Measurements from ENCODE around the gene KIRREL3.

Gene KIRREL3

DNA sequence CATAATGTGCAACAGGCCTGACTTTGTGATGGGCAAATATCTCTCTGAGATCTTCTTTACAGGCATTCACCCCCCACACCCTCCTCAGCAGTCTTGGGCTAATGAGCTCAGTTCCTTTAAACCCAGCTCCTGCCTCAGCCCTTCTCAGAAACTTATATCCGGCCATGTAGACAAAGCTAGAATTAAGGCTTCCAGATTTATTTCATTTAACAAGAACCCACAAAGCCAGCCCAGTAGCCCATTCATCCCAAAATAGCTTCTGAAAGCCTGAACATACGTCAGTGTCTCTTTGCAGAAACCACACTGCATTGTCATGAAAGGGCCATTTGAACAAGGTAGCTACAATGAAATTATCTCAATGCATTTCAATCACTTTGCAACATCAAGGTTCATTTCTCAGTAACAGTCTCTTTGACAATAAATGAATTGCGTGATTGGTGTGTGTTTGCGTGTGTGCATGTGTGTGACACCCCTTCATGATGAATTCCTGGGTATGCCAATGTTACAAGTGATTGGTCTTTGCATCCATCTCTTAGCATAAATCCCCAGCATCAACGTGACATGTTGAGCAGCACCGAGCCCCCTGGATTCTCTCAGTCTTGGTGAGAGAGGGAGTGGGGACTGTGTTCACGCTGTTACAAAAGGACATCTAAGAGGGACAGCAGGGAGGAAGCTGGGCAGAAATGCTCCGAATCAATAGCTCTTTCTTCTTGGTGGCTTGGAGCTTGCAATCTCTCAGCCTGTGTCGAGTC, 299.6 kb downstream of the KIRREL3 start:
- no peak for DNase-seq

DNA sequence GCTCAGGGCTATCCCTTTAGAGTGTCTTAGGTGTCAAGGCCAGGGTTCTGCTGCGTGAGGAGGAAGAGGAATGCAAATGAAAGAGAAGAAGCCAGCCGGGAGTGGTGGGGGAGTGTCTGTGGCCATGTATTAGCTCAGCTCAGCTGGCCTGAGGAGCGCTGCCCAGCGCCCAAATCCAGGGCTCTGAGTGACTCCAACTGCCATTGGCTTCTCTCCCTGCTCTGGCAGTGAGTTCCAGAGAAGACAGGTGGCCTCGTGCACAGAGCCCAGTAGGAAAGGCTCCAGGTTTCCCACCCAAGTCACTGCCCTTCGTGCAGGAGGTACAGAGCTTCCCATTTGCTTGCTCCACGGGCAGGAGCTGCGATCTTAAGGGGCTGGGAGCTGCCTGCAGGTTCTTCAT, 302.0 kb downstream of the KIRREL3 start:
- DNase-seq = no peak

DNA sequence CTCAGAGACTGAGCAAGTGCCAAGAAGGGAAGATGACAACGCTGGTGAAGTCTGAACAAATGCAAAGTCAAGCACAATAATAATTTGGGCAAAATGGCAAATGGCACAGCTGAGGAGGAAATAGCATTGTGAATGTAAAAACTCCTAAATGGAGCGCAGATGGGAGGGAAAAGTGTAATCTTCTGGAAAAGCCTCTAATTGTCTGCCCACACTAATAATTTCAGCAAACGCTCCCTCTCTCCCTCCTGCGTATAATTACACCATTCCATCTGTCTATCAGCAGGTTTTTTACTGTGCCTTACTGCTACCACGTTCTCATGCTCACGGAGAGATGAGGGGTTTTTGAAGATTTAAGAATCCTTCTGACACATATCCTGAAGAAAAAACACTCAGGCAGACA, 302.6 kb downstream of the KIRREL3 start:
- DNase-seq = no peak

DNA sequence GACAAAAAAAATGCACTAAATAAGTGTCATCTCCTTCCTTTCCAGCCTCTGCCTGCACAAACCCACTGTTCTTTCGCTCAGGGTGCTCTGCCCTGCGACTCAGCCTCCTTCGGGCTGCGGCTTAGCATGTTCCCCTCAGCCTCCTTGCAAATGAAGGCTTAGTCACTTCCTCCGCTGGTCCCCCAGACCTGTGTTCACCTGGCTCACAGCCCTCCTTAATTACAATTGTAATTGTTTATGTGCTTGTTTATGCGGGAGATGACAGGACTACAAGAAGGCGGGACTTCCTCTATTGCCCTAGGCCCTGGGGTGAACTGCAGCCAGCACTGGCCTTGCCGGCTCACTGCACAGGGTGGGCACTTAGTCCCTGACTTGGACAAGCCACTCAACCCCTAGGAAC, 303.6 kb downstream of the KIRREL3 start:
- DNase-seq = no peak

DNA sequence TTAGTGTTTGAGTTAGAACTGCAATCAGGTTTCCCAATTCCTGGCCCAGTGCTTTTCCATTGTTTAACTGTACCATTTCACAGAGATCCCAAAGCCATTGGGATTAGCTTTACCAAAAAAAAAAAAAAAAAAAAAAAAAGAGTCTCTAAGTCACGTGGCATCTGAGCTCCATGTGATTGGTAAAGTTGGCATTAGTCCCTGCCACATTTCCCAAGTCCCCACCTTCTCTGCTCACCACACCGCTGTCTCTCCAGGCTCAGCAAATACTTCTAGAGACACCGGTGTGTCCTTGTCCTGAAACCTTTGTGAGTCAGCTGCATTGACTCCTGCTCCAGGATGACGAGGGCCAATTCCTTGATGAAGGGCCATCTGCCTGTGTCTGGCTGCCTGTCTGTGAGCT, 305.3 kb downstream of the KIRREL3 start:
- no peak for DNase-seq

DNA sequence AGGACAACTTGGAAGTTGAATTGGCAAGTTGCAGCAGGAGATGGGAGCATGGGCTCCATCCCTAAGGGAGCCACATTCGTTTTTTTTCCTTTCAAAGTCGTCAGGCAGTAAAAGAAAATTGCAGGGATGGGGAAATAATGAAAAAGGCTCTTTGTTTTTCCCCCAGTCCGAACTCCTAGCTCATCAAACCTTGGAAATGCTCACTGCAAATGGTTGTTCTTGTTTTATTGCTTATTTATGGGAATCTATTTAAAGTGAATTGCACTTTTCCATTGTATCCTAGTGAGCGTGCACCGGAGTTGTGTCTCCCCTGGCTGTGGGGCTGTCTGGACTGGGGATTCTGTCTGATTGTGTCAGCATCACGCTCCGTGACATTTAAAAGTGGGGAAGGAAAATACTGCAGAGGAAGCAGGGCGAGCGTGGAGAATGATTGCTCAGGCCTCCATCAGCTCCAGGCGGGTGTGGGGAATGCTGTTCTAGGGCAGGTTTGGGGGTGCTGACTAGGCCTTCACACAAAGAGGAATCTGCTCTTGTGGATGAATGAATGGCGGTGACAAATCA, 306.4 kb downstream of the KIRREL3 start:
- DNase-seq = no peak

DNA sequence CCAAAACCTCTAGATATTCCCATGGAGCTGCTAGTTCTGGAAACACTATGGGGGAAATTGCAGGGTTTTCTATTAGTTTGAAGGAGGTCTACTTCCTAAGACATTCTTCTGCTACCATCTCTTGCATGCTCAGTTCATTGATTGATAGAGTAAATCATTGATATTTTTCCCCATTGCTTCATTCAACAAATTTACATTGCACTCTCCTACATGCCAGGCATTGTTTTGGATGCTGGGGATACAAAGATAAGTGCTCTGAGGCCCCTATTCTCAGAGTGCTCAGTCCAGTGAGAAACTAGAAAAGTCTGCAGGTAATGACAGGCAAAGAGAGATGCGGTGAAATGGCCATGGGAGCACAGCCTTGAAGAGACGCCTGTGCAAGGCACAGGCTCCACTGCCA, 313.1 kb downstream of the KIRREL3 start:
- no peak for DNase-seq

DNA sequence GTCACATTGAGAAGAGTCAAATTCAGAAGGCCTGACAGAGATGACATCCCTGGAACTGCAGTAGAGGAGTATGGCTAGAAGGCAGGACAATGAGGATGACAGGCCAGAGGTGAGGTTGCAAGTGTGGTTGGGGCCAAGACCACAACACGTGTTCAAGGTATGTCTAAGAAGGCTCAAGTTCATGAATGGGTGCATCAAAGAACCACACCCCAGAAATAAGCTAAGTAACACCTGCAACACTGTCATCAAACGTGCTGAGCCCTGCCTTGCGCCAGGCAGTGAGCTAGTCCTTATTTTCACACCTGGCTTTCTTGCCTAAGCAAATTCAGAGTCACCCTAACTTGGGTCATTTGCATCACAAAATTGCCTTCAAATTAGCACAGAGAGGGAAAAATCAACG, 313.6 kb downstream of the KIRREL3 start:
- no peak for DNase-seq

DNA sequence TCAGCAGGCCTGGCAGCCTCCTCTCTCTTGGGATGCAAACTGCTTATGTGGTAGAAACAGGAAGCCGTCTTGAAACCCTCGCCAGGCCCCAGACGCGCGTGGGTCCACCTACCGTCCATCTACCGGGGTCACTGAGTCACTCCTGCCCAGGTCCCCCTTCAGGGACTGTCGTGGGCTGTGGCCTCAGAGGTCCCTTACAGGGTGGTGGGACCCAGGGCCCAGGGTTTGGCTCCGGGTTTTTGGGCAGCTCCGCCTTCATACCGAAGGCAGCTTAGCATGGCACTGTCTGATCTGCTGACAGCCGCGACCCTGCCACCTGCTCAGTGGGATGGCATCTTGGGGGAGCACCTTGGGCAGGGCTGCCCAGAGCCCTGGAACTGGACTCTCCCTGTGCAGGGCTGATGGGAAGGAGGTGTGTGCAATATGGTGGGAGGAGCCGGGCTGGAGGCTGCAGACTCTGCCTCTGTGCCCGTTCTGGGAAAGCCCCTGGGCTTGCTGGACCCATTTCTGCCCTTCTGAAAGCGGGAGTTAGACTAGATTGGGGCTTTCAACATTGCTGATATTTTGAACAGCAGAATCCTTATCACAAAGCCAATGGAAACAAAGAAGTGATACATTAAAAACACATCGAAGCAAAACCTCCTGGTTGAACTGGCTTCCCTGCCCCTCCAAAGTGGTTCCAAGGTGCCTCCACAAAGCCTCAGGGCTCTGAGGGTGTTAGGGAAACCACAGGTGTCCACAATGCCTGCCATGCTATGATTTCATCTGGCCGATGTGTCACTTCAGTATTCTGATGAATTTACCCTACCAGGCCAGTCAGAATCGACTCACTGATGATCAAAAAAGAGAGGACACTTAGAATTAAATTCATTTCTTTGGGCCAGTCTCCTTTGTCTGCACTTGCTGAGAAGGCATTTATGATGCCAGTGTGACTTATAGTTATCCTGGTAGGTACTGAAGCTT, 316.5 kb downstream of the KIRREL3 start:
- DNase-seq = no peak

DNA sequence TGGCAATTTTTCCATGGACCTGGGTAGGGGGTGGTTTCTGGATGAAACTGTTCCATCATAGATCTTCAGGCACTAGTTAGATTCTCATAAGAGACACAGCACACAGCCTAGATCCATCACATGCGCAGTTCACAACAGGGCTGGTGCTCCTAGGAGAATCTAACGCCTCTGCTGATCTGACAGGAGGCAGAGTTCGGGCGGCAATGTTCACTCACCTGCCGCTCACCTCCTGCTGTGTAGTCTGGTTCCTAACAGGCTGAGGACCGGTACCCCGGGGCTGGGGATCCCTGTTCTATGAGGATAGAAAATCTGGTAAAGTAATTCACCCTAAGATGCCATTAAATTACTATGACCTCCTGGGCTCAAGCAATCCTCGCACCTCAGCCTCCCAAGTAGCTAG, 318.0 kb downstream of the KIRREL3 start:
- DNase-seq = no peak

DNA sequence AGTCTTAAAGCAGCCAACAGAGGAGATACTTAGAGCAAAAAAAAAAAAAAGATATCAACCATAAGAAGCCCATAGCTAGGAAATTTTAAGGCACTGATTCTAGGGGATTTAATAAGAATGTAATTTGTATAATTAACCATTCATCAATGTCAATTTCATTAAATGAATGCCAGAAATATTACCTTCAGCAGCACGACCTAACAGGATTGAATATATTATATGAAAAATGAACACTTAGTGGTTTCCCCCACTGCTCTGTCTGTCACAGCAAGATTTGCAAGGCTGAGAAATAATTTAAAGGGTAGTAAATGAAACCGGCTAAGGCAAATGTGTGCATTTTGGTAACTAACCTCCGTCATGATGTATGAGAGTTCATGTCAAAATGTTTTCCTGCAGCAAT, 319.9 kb downstream of the KIRREL3 start:
- no peak for DNase-seq

DNA sequence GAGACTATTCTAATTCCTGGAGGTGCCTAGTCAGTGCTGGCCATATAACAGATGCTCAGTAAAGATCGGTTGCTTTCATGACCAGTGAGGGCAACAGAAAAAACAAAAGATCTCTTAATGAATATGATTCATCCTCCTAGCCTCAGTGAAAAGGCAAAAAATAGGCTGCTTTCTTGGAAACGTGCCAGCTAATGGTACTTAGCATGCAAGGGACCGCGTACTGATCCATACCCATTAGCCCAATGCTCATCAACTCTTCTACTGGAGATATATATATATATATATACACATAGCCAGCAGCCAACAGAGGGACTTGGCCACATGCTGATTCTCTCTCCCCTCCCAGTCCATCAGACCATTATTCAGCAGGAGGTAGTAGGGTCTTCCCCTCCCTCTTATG, 320.4 kb downstream of the KIRREL3 start:
- DNase-seq = no peak

DNA sequence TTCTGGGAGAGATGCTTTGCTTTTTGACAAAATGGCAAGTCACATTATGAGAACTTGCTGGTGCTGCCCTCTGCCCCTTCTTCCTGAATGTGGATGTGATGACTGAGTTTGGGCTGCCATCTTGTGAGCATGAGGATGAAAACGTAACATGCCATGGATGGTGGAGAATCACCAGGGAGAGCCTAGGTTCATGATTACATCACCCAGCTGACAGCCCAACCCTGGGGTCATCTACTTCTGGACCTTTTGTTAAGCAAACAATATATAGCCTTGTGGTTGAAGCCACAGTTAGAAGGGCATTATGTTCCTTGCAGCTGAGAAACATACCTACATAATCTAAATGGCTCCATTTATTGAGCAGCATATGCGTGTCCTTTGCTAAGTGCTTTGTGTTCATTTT, 321.5 kb downstream of the KIRREL3 start:
- DNase-seq = no peak

DNA sequence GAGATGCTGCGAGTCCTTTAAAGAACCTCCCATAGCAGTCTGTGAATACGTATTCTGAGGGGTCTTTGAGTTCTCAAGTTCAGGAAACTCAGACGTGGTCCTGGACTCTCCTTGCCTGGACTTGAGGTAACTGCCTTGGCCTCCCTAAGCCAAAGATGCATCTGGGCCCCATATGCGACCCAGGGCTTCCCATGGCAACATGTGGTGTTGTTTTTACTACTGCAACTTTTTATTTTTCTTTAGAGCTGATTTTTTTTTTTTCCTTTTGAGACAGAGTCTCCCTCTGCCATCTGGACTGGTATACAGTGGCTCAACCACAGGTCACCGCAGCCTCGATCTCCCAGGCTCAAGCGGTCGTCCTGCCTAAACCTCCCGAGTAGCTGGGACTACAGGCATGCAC, 324.0 kb downstream of the KIRREL3 start:
- DNase-seq = no peak

DNA sequence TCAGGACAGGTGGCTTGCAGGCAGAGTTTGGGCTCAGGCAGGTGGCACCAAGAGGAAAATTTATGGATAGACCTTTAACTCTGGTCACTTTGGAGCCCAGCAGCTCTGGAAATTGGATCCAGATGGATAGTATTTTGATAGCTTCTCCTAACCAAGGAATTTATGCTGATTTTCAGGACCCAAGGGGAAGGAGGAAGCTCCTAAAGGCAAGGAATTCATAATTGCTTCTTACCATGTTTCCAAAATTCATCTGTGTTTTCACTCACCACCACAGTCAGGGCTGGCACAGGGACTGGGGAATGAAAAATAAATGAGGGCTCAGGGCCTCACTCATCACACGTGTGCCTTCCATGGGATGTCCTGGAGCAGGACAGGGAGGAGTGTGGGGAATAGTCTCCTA, 327.3 kb downstream of the KIRREL3 start:
- no peak for DNase-seq

DNA sequence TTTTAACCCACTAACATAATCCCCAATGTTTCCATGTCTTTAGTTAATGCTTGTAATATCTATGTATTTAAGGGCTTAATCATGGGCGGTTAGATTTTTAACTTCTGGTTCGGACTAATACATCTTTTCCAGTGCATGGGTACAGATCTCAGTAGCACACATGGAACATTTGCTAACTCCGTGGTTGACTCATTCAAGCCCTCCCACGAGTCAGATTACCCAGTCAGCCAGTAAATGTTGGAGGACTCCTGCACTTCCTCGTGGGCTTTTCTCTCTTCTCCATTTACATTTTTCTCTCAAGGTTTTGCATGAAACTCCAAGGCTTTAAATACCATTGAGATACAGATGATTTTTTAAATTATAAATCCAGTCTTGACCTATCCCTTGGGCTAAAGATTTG, 331.2 kb downstream of the KIRREL3 start:
- no peak for DNase-seq

DNA sequence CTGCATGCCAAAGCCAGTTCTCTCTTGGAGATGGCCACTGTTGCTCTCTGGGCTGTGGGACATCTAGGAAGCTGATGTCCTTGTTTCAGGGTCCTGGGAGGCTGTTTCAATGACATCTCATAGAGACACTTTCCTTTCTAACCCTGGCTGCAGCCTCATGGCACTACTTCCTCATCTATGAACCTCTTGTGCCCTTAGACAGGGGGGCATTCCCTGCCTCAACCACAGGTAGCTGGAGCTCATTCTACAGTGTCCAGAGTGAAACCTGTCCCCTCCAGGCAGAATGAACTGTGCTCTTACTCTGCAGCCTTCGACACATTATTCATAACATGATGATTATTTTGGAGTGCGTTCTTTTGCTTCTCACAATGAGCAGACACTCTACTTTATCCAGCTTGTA, 335.9 kb downstream of the KIRREL3 start:
- DNase-seq = no peak

DNA sequence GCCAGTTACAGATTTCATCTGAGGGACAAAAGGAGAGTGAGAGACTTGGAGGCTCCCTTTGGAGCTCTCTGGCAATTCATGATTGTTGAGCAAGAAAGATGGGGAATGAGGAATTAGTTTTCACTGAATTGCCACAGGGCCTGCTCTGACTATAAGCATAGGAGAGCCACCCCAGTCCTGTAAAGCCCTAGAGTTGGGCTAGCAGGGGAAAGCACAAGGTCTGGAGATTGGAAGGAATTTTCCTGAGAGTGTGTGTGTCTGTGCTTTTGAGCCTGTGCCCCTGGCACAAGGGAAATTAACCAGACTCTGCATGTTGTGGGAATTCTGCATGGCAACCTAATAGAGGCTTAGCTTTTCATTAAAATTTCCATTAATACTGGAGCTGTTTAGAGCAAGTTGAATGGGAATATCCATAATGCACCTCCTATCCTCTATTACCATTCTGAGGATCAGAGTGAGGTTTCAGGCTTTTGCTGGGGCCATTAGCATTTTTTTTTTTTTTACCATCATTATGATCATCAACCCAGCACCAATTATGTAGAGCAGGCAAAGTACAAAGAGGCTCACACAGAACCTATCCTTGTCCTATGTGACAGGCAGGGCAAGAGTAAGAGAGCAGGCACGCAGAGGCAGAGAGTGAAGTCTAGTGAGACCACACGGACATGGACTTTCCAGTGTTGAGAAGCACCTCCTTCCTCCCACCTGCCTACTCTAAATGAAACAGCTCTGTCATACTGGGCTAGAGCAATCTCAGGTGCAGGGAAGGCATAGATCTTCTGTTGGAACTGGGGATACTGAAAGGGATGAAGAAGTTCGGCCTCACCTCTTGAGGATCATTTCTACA, 336.6 kb downstream of the KIRREL3 start:
- DNase-seq = no peak

DNA sequence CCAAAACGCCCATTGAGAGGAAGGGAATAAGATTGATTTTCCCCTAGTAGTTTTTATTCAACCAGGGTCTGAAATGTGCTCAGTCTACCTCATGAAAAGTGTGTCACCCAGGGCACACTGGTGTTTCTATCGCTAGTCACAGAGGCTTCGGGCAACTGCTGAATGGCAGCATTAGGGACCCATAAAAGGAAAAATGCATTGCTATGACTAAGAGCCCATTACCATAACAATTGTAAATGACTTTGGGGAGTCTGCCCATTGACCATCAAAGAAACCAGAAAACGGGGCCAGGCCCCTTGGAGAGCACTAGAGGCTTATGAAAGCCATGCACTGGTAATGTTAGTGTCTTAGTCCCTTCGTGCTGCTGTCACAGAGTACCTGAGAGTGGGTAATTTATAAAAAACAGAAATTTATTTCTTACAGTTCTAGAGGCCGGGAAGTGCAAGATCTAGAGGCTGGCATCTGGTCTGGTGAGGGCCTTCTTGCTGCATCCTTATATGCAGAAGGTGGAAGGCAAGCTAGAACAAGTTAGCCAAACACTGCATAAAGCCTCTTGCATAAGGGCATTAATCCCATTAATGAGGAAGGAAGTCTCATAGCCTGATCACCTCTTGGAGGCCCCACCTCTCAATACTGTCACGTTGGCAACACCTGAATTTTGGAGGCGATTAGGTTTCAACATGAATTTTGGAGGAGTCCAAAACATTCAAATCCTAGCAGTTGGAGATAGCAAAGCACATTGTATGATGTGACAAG, 338.4 kb downstream of the KIRREL3 start:
- no peak for DNase-seq

DNA sequence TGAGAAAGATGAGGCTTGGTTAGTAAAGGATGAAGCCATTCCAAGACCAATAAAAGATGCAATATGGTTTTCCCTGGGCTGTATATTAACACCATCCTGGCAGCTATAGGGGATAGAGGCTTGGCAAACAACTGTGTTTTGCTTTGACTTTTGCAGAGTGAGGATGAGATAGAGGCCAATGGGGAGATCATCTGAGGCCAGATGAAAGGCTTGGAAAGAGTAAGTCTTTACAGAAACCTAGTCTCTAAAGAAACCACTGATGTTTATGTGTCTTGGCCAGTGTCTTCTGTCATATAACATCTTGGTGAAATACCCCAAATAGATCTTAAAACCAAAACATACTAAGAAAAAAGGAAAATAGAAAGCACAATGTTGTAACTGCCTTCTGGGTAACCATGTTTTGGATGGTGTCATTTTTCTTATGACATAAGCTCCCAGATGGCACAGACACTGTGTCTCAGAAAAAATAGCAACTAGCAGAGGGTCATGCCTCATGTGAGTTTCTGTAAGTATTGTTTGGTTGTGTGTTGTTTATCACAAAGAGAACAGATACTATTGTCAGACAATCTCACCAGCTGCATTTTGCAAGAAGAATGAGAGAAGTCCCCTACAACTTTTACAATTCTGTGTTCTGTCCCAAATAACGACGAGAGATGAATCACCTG, 339.7 kb downstream of the KIRREL3 start:
- DNase-seq = no peak

DNA sequence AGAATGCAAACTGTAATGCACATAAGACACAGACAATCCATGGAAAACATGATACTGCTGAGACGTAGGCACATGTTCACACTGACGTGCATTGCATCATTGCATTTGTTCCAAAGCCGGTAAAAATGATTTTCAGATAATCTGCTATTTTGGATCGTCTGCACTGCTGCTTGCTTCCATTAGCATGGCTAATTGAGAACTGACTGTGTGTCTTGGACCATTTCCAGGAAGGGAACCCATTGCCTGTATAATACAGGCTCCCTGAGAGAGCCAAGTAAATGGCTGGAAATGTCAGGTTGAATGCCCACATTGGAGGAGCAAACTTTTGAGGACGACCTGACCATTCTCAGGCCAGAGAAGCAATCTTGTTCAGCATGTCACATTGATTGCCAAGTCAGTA, 340.2 kb downstream of the KIRREL3 start:
- no peak for DNase-seq
